ENCODE results near the gene LARP1B. TPM values are rescaled to one million over a fixed set of nuclear protein-coding genes. Genes with fewer than 3 reads are reported as not detected.

Gene LARP1B
- total RNA-seq, 3 donors from 2014 or later = 21.8 to 31.1 (median 29.0) TPM

DNA sequence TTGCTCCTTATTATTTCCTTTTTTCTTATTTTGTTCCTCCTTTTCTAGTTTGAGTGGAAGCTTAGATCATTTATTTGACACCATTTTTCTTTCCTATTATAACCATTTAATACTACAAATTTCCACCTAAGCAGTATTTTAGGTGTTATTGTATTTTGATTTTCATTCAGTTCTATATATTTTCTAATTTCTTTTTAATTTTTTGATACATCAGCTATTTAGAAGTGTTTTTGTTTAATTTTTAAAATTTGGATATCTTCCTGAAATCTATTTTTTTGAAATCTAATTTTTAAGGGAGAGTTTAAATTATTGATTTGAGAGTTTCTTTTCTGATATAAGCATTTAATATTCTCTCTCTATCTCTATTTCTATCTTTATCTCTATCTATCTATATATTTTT, 108.1 kb downstream of the LARP1B start:
- TF ChIP-seq CTCF (IDR thresholded peaks at IDR 0.05) (no peak), POLR2A (IDR thresholded peaks at IDR 0.05) (no peak), POLR2AphosphoS5 (IDR thresholded peaks at IDR 0.05) (no peak)
- H3K36me3 ChIP-seq = peaks cover 2% of the 10 kb centered on the region
- H3K4me1 ChIP-seq = no peaks in the 10 kb centered on the region
- no peak overlapping the region for H3K27ac ChIP-seq
- H3K9me3 ChIP-seq = no peaks in the 10 kb centered on the region
- no peaks in the 10 kb centered on the region for H3K27me3 ChIP-seq
- no peak overlapping the region for H3K4me3 ChIP-seq
- no peak for DNase-seq (ENCODE audit: low spot score in 2 of 2)
- intact Hi-C loops (cut with DNase I; ENCODE audit: low total_unique reads) = no loop called here

DNA sequence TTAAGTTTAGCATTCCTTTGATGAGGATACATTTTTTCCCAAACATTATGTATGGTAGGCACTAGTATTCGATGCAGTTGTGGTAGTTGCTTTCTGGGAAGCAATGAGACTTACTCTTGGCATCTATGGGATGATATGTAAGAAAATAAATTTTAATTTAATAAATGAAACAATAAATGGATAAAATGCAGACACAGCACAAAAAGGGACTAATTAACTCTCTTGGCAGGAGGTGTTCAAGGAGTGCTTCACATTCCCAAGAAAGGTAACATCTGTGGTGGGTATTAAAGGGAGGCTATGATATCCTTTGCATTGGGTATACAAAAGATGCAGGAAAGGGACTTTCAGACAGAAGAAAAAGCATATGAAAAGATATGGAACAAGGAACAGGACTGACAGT, 115.5 kb downstream of the LARP1B start:
- Histone ChIP-seq H3K4me3 (no peak overlapping the region), H3K9me3 (no peaks in the 10 kb centered on the region), H3K36me3 (no peaks in the 10 kb centered on the region), H3K27ac (no peak overlapping the region), H3K4me1 (no peaks in the 10 kb centered on the region), H3K27me3 (no peaks in the 10 kb centered on the region)
- no peak for DNase-seq (ENCODE audit: low spot score in 2 of 2)
- TF ChIP-seq POLR2AphosphoS5 (IDR thresholded peaks at IDR 0.05) (no peak), CTCF (IDR thresholded peaks at IDR 0.05) (no peak), POLR2A (IDR thresholded peaks at IDR 0.05) (no peak)
- intact Hi-C loops (cut with DNase I; ENCODE audit: low total_unique reads) = no loop called here

DNA sequence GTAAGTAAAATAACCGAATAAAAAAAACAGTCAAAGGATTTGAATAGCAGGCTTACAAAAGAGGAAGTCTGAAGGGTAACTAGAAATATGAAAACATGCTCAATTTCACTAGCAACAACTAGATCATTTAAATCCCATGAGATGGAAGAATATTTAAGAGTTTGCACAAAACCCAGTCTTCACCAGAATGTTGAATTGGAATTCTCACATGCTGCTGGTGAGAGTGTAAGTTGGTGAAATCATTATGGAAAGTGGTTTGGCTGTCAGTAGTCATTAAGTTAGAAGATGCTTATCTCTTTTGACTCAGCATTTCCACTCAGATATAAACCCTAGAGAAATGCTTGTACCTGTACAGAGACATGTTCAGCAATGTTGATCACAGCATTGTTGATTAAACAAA, 116.4 kb downstream of the LARP1B start:
- no peak overlapping the region for H3K27ac ChIP-seq
- intact Hi-C loops (cut with DNase I; ENCODE audit: low total_unique reads) = no loop called here

DNA sequence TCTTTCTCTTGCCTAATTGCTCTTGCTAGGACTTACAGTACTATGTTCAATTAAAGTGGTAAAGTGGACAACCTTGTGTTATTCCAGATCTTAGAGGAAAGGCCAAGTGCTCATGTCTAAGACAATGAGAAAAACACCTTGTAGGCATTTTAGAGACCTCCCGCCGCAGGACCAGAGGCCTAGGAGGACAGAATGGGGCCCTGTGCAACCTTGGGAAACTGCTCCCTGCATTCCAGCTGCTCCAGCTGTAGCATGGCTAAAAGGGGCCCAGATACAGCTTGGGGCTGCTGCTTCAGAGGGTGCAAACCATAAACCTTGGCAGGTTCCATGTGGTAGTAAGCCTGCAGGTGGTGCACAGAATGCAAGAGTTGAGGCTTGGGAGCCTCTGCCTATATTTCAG, 125.5 kb downstream of the LARP1B start:
- Histone ChIP-seq H3K27ac (no peak overlapping the region), H3K27me3 (no peaks in the 10 kb centered on the region)
- intact Hi-C loops (cut with DNase I; ENCODE audit: low total_unique reads) = no loop called here

More for the DNA sequence above, 116.4 kb downstream of the LARP1B start:
- H3K4me3 ChIP-seq = no peak overlapping the region
- H3K9me3 ChIP-seq = no peaks in the 10 kb centered on the region
- H3K36me3 ChIP-seq = no peaks in the 10 kb centered on the region
- H3K27me3 ChIP-seq = no peaks in the 10 kb centered on the region
- no peaks in the 10 kb centered on the region for H3K4me1 ChIP-seq
- no peak for TF ChIP-seq POLR2A (IDR thresholded peaks at IDR 0.05)
- no peak for TF ChIP-seq CTCF (IDR thresholded peaks at IDR 0.05)
- no peak for TF ChIP-seq POLR2AphosphoS5 (IDR thresholded peaks at IDR 0.05)
- no peak for DNase-seq (ENCODE audit: low spot score in 2 of 2)

More for the DNA sequence above, 125.5 kb downstream of the LARP1B start:
- Histone ChIP-seq H3K9me3 (no peaks in the 10 kb centered on the region), H3K4me1 (no peaks in the 10 kb centered on the region), H3K4me3 (no peak overlapping the region), H3K36me3 (no peaks in the 10 kb centered on the region)
- no peak for TF ChIP-seq POLR2AphosphoS5 (IDR thresholded peaks at IDR 0.05)
- no peak for TF ChIP-seq CTCF (IDR thresholded peaks at IDR 0.05)
- no peak for TF ChIP-seq POLR2A (IDR thresholded peaks at IDR 0.05)
- no peak for DNase-seq (ENCODE audit: low spot score in 2 of 2)
